Measurements from ENCODE around the gene GALNT2.

The GALNT2 gene

GRCh38 chr1:230148768-230149469, 81.9 kb downstream of the GALNT2 start:
- Histone ChIP-seq H2AFZ (ENCODE audit: insufficient read depth, low read length, poor library complexity) (no peak overlapping the region), H2AK5ac (ENCODE audit: low read length) (no peak overlapping the region), H3K4ac (ENCODE audit: low read depth, low read length) (no peak overlapping the region), H3K79me2 (ENCODE audit: control insufficient read depth, insufficient read depth, low read length, poor library complexity) (peaks cover 6% of the 10 kb centered on the region), H3K36me3 (ENCODE audit: control insufficient read depth in 1 of 2, insufficient read depth in 2 of 2, low read length in 2 of 2) (peaks cover 0 to 3% of the 10 kb centered on the region in 2 experiments), H4K8ac (ENCODE audit: low read depth, low read length) (no peak overlapping the region), H2BK12ac (ENCODE audit: low read length) (no peak overlapping the region), H3K9me3 (ENCODE audit: insufficient read depth, low read depth, low read length) (peaks cover 2% of the 10 kb centered on the region), H3K23ac (ENCODE audit: low read length) (no peak overlapping the region), H2BK120ac (ENCODE audit: insufficient read depth, low read length, poor library complexity) (no peak overlapping the region), H4K12ac (ENCODE audit: low read depth, low read length) (no peak overlapping the region), H3K14ac (ENCODE audit: low read length) (no peak overlapping the region), H3K27me3 (ENCODE audit: insufficient read depth, low read length) (no peaks in the 10 kb centered on the region), H3K4me2 (ENCODE audit: low read length) (no peak overlapping the region), H3K4me1 (ENCODE audit: control insufficient read depth in 1 of 2, insufficient read depth in 2 of 2, low read length in 2 of 2) (peaks cover 13 to 16% of the 10 kb centered on the region in 2 experiments), H4K91ac (ENCODE audit: low read depth, low read length) (no peak overlapping the region), H3K9ac (ENCODE audit: low read length) (no peak overlapping the region), H2BK5ac (ENCODE audit: low read depth, low read length, poor library complexity) (no peak overlapping the region), H3K79me1 (ENCODE audit: low read length) (peaks cover 8% of the 10 kb centered on the region), H3K4me3 (ENCODE audit: low read depth, low read length) (no peak overlapping the region), H3K27ac (ENCODE audit: low read depth, low read length) (no peak overlapping the region), H3K18ac (ENCODE audit: low read length) (no peak overlapping the region)
- no peak for DNase-seq
- no CpG with 5 or more reads among the region's 11 CpGs for WGBS (ENCODE audit: extremely low coverage, insufficient coverage, insufficient read length)

- H3K79me2 ChIP-seq (ENCODE audit: control insufficient read depth, insufficient read depth, low read length, poor library complexity): peaks cover 7% of the 10 kb centered on the region
- no peak overlapping the region for H3K4me2 ChIP-seq (ENCODE audit: low read length)
- H3K14ac ChIP-seq (ENCODE audit: low read length): no peak overlapping the region
- peaks cover 13 to 22% of the 10 kb centered on the region in 2 experiments for H3K4me1 ChIP-seq (ENCODE audit: control insufficient read depth in 1 of 2, insufficient read depth in 2 of 2, low read length in 2 of 2)
- H2AFZ ChIP-seq (ENCODE audit: insufficient read depth, low read length, poor library complexity): no peak overlapping the region
- H2BK120ac ChIP-seq (ENCODE audit: insufficient read depth, low read length, poor library complexity): no peak overlapping the region
- H4K91ac ChIP-seq (ENCODE audit: low read depth, low read length): no peak overlapping the region
- no peak overlapping the region for H2AK5ac ChIP-seq (ENCODE audit: low read length)
- no CpG with 5 or more reads among the region's 15 CpGs for WGBS (ENCODE audit: extremely low coverage, insufficient coverage, insufficient read length)
- no peak overlapping the region for H4K12ac ChIP-seq (ENCODE audit: low read depth, low read length)
- H3K27me3 ChIP-seq (ENCODE audit: insufficient read depth, low read length): no peaks in the 10 kb centered on the region
- H3K36me3 ChIP-seq (ENCODE audit: control insufficient read depth in 1 of 2, insufficient read depth in 2 of 2, low read length in 2 of 2): peaks cover 0 to 3% of the 10 kb centered on the region in 2 experiments
- H3K79me1 ChIP-seq (ENCODE audit: low read length): peaks cover 9% of the 10 kb centered on the region
- no peak overlapping the region for H3K27ac ChIP-seq (ENCODE audit: low read depth, low read length)
- H3K4me3 ChIP-seq (ENCODE audit: low read depth, low read length): no peak overlapping the region
- no peak overlapping the region for H4K8ac ChIP-seq (ENCODE audit: low read depth, low read length)
- no peak overlapping the region for H3K4ac ChIP-seq (ENCODE audit: low read depth, low read length)
- peaks cover 2% of the 10 kb centered on the region for H3K9me3 ChIP-seq (ENCODE audit: insufficient read depth, low read depth, low read length)
- H2BK12ac ChIP-seq (ENCODE audit: low read length): no peak overlapping the region
- no peak overlapping the region for H2BK5ac ChIP-seq (ENCODE audit: low read depth, low read length, poor library complexity)
- no peak overlapping the region for H3K9ac ChIP-seq (ENCODE audit: low read length)
- H3K23ac ChIP-seq (ENCODE audit: low read length): no peak overlapping the region
- no peak overlapping the region for H3K18ac ChIP-seq (ENCODE audit: low read length)
- DNase-seq: no peak
Measured at GRCh38 chr1:230149751-230150584, 82.9 kb downstream of the GALNT2 start.

GRCh38 chr1:230150615-230151014, 83.6 kb downstream of the GALNT2 start:
- Histone ChIP-seq H3K9ac (ENCODE audit: low read length) (no peak overlapping the region), H2AFZ (ENCODE audit: insufficient read depth, low read length, poor library complexity) (no peak overlapping the region), H3K4me3 (ENCODE audit: low read depth, low read length) (no peak overlapping the region), H2AK5ac (ENCODE audit: low read length) (no peak overlapping the region), H3K23ac (ENCODE audit: low read length) (no peak overlapping the region), H3K27me3 (ENCODE audit: insufficient read depth, low read length) (no peaks in the 10 kb centered on the region), H3K18ac (ENCODE audit: low read length) (no peak overlapping the region), H3K14ac (ENCODE audit: low read length) (no peak overlapping the region), H2BK120ac (ENCODE audit: insufficient read depth, low read length, poor library complexity) (no peak overlapping the region), H4K8ac (ENCODE audit: low read depth, low read length) (no peak overlapping the region), H3K36me3 (ENCODE audit: control insufficient read depth in 1 of 2, insufficient read depth in 2 of 2, low read length in 2 of 2) (peaks cover 0 to 3% of the 10 kb centered on the region in 2 experiments), H4K91ac (ENCODE audit: low read depth, low read length) (no peak overlapping the region), H4K12ac (ENCODE audit: low read depth, low read length) (no peak overlapping the region), H2BK5ac (ENCODE audit: low read depth, low read length, poor library complexity) (peak overlapping the region; percentile 59), H3K79me2 (ENCODE audit: control insufficient read depth, insufficient read depth, low read length, poor library complexity) (peaks cover 8% of the 10 kb centered on the region), H2BK12ac (ENCODE audit: low read length) (no peak overlapping the region), H3K4me1 (ENCODE audit: control insufficient read depth in 1 of 2, insufficient read depth in 2 of 2, low read length in 2 of 2) (peaks cover 13 to 22% of the 10 kb centered on the region in 2 experiments), H3K27ac (ENCODE audit: low read depth, low read length) (no peak overlapping the region), H3K4ac (ENCODE audit: low read depth, low read length) (peak overlapping the region; percentile 25), H3K9me3 (ENCODE audit: insufficient read depth, low read depth, low read length) (peaks cover 2% of the 10 kb centered on the region), H3K79me1 (ENCODE audit: low read length) (peaks cover 11% of the 10 kb centered on the region), H3K4me2 (ENCODE audit: low read length) (no peak overlapping the region)
- no CpG with 5 or more reads among the region's 7 CpGs for WGBS (ENCODE audit: extremely low coverage, insufficient coverage, insufficient read length)
- DNase-seq: no peak

- Histone ChIP-seq H3K14ac (ENCODE audit: low read length) (no peak overlapping the region), H3K27me3 (ENCODE audit: insufficient read depth, low read length) (no peaks in the 10 kb centered on the region), H3K36me3 (ENCODE audit: control insufficient read depth in 1 of 2, insufficient read depth in 2 of 2, low read length in 2 of 2) (peaks cover 0 to 3% of the 10 kb centered on the region in 2 experiments), H2AFZ (ENCODE audit: insufficient read depth, low read length, poor library complexity) (no peak overlapping the region), H4K8ac (ENCODE audit: low read depth, low read length) (no peak overlapping the region), H3K4me1 (ENCODE audit: control insufficient read depth in 1 of 2, insufficient read depth in 2 of 2, low read length in 2 of 2) (peaks cover 13 to 22% of the 10 kb centered on the region in 2 experiments), H3K27ac (ENCODE audit: low read depth, low read length) (no peak overlapping the region), H4K91ac (ENCODE audit: low read depth, low read length) (no peak overlapping the region), H2BK12ac (ENCODE audit: low read length) (no peak overlapping the region), H2BK5ac (ENCODE audit: low read depth, low read length, poor library complexity) (no peak overlapping the region), H3K4me3 (ENCODE audit: low read depth, low read length) (no peak overlapping the region), H3K9ac (ENCODE audit: low read length) (no peak overlapping the region), H3K4me2 (ENCODE audit: low read length) (no peak overlapping the region), H3K79me2 (ENCODE audit: control insufficient read depth, insufficient read depth, low read length, poor library complexity) (peaks cover 9% of the 10 kb centered on the region), H3K18ac (ENCODE audit: low read length) (no peak overlapping the region), H2AK5ac (ENCODE audit: low read length) (no peak overlapping the region), H3K23ac (ENCODE audit: low read length) (no peak overlapping the region), H2BK120ac (ENCODE audit: insufficient read depth, low read length, poor library complexity) (no peak overlapping the region), H3K4ac (ENCODE audit: low read depth, low read length) (no peak overlapping the region), H4K12ac (ENCODE audit: low read depth, low read length) (no peak overlapping the region), H3K79me1 (ENCODE audit: low read length) (peaks cover 13% of the 10 kb centered on the region), H3K9me3 (ENCODE audit: insufficient read depth, low read depth, low read length) (peaks cover 2% of the 10 kb centered on the region)
- no peak for DNase-seq
- no CpG with 5 or more reads among the region's 7 CpGs for WGBS (ENCODE audit: extremely low coverage, insufficient coverage, insufficient read length)
Measured at GRCh38 chr1:230151924-230152468, 85.0 kb downstream of the GALNT2 start.

Data from trophoblast cell (in vitro differentiated cells and primary cell).